DMS153 (cell line): Measurements from ENCODE around the gene AIF1L.

Source experiments
- DNase-seq: peaks from one replicate; lab custom pipeline; 2025; lab: John Stamatoyannopoulos, UW

AIF1L gene

DNA sequence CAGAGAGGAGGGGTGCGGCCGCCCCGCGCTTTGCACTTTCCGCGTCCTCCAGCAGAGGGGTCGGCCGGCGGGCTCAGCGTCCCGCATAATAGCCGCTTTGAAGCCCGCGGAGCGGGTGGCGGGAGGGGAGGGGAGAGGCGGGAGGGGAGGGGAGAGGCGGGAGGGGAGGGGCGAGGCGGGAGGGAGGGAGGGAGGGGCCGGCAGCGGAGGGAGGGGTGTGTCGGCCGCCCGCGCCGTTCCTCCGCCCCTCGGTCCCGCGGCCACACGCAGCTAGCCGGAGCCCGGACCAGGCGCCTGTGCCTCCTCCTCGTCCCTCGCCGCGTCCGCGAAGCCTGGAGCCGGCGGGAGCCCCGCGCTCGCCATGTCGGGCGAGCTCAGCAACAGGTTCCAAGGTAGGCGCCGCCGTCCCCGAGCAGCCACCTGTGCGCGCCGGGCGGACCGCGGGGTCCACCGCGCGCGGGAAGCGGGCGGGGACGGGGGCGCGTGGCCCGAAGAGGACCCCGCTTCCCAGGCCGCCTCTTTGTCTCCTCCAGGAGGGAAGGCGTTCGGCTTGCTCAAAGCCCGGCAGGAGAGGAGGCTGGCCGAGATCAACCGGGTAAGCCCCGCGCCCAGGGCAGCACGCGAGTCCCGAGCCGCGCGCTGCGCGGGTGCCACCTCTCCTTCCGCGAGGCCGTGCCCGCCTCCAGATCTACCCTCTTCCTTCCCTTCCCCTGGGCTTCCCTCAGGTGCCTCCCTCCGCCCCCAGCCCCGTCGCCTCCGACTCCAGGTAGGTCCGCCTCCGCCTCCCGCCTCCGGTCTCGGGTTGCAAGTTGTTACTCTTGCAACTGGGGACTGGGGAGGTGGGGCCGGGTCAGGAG, at the start of gene AIF1L:
Gene AIF1L, plus strand, starts transcription at position 263 of the 857 bp plus-strand sequence. Its CDS starts 99 bp downstream, at position 362.
- peak; percentile 40 for DNase-seq

- peak; percentile 51 for DNase-seq
Observed at GRCh38 chr9:131046581-131047202, 49.6 kb upstream of the AIF1L start.

GRCh38 chr9:131048332-131048731, 48.0 kb upstream of the AIF1L start:
- DNase-seq = no peak

GRCh38 chr9:131048820-131049219, 47.5 kb upstream of the AIF1L start:
- no peak for DNase-seq

GRCh38 chr9:131049829-131050715, 46.3 kb upstream of the AIF1L start:
- DNase-seq = no peak

DNA sequence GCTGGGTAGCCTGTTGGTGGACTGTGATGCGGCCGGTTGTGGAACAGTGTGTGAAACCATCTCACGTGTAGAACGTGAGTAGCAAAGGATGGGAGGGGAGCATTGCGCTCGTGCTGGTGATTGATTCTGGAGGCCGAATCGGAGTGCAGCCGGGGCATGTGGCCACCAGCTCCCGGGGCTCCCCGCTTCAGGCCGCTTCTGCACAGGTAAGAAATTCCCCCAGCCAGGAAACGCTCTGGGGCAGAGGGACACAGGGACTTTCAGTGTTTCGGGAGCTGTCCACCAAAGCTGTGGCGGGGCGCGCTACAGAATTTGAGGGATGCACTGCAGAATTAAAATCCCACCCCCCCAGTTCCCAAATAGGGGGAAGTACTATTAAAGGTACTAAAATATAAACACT, 45.5 kb upstream of the AIF1L start:
- DNase-seq = no peak

GRCh38 chr9:131051592-131052517, 44.5 kb upstream of the AIF1L start:
- no peak for DNase-seq

GRCh38 chr9:131053896-131054295, 42.4 kb upstream of the AIF1L start:
- no peak for DNase-seq

- DNase-seq = no peak
Observed at GRCh38 chr9:131056781-131057506, 39.4 kb upstream of the AIF1L start.

GRCh38 chr9:131060900-131061630, 35.3 kb upstream of the AIF1L start:
- no peak for DNase-seq

GRCh38 chr9:131062969-131063368, 33.4 kb upstream of the AIF1L start:
- DNase-seq = no peak

DNA sequence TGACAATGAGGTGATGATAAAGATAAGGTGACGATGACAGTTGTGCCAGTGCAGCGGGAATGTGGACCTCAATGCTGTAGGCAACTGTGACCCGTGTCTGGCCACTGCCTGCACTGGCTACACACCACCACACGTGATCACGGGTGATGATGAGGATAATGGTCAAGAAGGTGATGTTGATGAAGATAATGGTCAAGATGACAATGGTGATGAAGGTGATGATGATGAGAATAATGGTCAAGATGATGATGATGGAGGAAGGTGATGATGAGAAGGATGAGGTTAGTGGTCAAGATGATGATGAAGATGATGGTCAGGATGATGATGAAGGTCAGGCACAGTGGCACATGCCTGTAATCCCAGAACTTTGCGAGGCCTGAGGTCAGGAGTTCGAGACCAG, 30.7 kb upstream of the AIF1L start:
- DNase-seq = no peak

- DNase-seq = no peak
Observed at GRCh38 chr9:131067625-131068024, 28.7 kb upstream of the AIF1L start.

DNA sequence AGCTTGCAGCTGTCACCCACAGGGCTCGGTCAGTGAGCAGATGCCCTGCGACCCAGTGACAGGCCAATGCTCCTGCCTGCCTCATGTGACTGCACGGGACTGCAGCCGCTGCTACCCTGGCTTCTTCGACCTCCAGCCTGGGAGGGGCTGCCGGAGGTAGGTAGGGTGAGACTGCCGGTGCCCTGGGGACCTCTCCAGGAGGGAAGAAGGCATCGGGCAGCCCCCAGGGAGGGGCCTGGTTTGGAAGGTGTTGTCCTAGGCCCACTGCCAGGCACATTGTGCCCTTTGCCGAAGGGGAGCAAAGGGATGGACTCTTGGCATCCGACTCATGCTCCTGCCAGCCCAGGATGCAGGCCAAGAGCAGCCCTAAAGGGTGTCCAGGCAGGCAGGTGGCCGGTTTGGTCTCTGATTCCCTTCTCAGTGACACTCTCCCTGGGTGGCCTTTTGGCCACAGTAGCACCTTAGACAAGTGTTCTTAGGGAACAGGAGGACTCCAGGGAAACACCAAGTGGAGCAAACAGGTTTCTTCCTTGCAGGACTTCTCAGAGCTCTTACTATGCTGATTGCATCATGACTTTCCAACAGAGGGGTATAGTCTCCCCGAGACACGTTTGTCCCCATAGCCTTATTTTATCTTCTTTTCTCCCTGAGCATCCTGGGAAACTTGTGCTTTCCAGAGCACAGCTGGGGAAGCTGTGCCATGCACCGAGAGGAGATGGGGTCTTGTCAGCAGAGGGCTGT, 28.1 kb upstream of the AIF1L start:
- no peak for DNase-seq

- DNase-seq = no peak
Observed at GRCh38 chr9:131069699-131070098, 26.6 kb upstream of the AIF1L start.

- no peak for DNase-seq
Observed at GRCh38 chr9:131072107-131072870, 24.0 kb upstream of the AIF1L start.

DNA sequence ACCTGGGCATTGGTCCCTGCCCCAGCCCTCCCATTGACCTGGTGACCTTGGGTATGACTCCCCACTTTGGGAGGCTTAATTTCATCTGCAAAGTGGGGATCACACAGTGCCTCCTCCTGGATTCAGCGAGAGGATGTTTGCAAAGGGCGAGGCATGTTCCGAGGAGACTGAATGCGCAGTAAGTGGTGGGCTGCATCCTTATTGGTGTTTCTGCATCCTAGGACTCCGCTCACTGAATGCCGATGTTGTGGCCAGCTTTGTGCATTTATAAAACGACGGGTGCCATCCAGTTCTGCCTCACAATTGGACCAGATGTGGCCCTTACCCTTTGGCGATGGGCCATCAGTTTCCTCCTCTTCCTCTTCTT, 23.5 kb upstream of the AIF1L start:
- no peak for DNase-seq

GRCh38 chr9:131076347-131077195, 19.8 kb upstream of the AIF1L start:
- DNase-seq = no peak
